Progenitor cell of endocrine pancreas (in vitro differentiated cells): ENCODE data around the gene GLDC. TPM values are rescaled to one million over a fixed set of nuclear protein-coding genes. Genes with fewer than 3 reads are reported as not detected.
A peak's percentile ranks its signal among the peaks of the same experiment; 100 is the strongest.

Source experiments
- DNase-seq: peaks from one replicate; pipeline ENCODE4 v3.0.0; 2021; ENCODE audit warnings: low spot score; ENCODE audit not compliant: unreplicated experiment
- H3K27ac Mint-ChIP-seq: 2 replicates; pipeline ENCODE4 v1.8.0; 2021; ENCODE audit warnings: mild to moderate bottlenecking, moderate library complexity, mixed read lengths
- H3K27me3 Mint-ChIP-seq: 2 replicates; pipeline ENCODE4 v1.8.0; 2021; ENCODE audit warnings: mixed read lengths
- H3K36me3 Mint-ChIP-seq: 2 replicates; pipeline ENCODE4 v1.8.0; 2022; ENCODE audit warnings: mixed read lengths; ENCODE audit not compliant: insufficient read depth
- H3K4me1 Mint-ChIP-seq: 2 replicates; pipeline ENCODE4 v1.8.0; 2021; ENCODE audit warnings: low read depth, mixed read lengths
- H3K4me3 Mint-ChIP-seq: 2 replicates; pipeline ENCODE4 v1.8.0; 2021; ENCODE audit warnings: low read depth, mild to moderate bottlenecking, moderate library complexity, mixed read lengths
- H3K9me3 Mint-ChIP-seq: 2 replicates; pipeline ENCODE4 v1.8.0; 2021; ENCODE audit warnings: low read depth, mixed read lengths
- CTCF ChIP-seq: fragments of 200-600 bp; sonication (generic); IDR thresholded peaks from one replicate; pipeline ENCODE4 v1.5.0; 2021; ENCODE audit warnings: antibody characterized with exemption, mild to moderate bottlenecking; ENCODE audit not compliant: unreplicated experiment
- total RNA-seq: library from RNA; stranded (reverse); gene quantifications from 2 replicates; pipeline ENCODE4 v1.2.1, GENCODE V29; 2021

GLDC gene
- total RNA-seq, 1 donor from 2014 or later, result 11.3 TPM

- no peak overlapping the region for H3K4me3 Mint-ChIP-seq
- no peaks in the 10 kb centered on the region for H3K27me3 Mint-ChIP-seq
- H3K27ac Mint-ChIP-seq, result no peak overlapping the region
- H3K9me3 Mint-ChIP-seq, result no peaks in the 10 kb centered on the region
- no peaks in the 10 kb centered on the region for H3K4me1 Mint-ChIP-seq
- no peaks in the 10 kb centered on the region for H3K36me3 Mint-ChIP-seq
- TF ChIP-seq CTCF, result no peak
- no peak for DNase-seq
These were observed 41.7 kb upstream of the GLDC start for GRCh38 chr9:6687180-6687579.

GRCh38 chr9:6686396-6686795 lies 40.9 kb upstream of the GLDC start:
- no peak for DNase-seq
- Mint-ChIP-seq H3K27me3 (no peaks in the 10 kb centered on the region), H3K36me3 (no peaks in the 10 kb centered on the region), H3K4me3 (no peak overlapping the region), H3K27ac (no peak overlapping the region), H3K4me1 (no peaks in the 10 kb centered on the region), H3K9me3 (no peaks in the 10 kb centered on the region)
- no peak for TF ChIP-seq CTCF

- Mint-ChIP-seq H3K27me3 (no peaks in the 10 kb centered on the region), H3K4me1 (peaks cover 4% of the 10 kb centered on the region), H3K9me3 (no peaks in the 10 kb centered on the region), H3K4me3 (peak overlapping the region; percentile 96), H3K36me3 (no peaks in the 10 kb centered on the region), H3K27ac (peak overlapping the region; percentile 100)
- TF ChIP-seq CTCF, result no peak
- DNase-seq, result no peak
These were observed 36.5 kb upstream of the GLDC start for GRCh38 chr9:6681957-6682501.

GRCh38 chr9:6681147-6681956 lies 35.8 kb upstream of the GLDC start:
- Mint-ChIP-seq H3K36me3 (no peaks in the 10 kb centered on the region), H3K4me1 (peaks cover 4% of the 10 kb centered on the region), H3K27ac (peak overlapping the region; percentile 100), H3K9me3 (no peaks in the 10 kb centered on the region), H3K4me3 (peak overlapping the region; percentile 96), H3K27me3 (no peaks in the 10 kb centered on the region)
- no peak for TF ChIP-seq CTCF
- DNase-seq, result peak; percentile 93

GRCh38 chr9:6680797-6681146 lies 35.2 kb upstream of the GLDC start:
- no peak for DNase-seq
- Mint-ChIP-seq H3K27ac (peak overlapping the region; percentile 100), H3K36me3 (no peaks in the 10 kb centered on the region), H3K4me1 (peaks cover 4% of the 10 kb centered on the region), H3K4me3 (peak overlapping the region; percentile 96), H3K9me3 (no peaks in the 10 kb centered on the region), H3K27me3 (no peaks in the 10 kb centered on the region)
- TF ChIP-seq CTCF, result no peak
